HG03342 (cell line): ENCODE results near the gene CNN3.

Source experiments
- ATAC-seq: cut with Tn5 transposase; IDR thresholded peaks from one replicate; pipeline ENCODE4 v1.9.1; 2021; ENCODE audit warnings: mild to moderate bottlenecking, moderate library complexity; ENCODE audit not compliant: unreplicated experiment

Gene CNN3

DNA sequence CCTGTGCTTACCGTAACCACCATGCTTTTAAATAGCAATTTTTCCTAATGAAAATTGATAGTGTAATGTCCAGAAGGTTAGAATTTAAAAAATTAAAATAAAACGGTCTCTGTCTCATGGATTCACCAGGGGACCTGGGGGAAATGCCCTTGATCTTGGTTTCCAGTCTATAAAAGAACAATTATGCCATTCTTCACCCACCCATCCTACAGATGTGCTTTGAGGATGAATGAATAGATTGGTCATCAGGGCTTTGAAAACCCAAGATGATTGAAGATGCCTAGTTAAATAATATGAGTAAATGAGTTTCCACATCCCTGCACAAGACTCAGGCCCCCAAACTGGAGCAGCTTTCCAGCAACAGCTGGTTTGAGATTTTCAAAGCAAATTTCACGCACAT lies 38.7 kb downstream of the CNN3 start:
- ATAC-seq, result no peak

DNA sequence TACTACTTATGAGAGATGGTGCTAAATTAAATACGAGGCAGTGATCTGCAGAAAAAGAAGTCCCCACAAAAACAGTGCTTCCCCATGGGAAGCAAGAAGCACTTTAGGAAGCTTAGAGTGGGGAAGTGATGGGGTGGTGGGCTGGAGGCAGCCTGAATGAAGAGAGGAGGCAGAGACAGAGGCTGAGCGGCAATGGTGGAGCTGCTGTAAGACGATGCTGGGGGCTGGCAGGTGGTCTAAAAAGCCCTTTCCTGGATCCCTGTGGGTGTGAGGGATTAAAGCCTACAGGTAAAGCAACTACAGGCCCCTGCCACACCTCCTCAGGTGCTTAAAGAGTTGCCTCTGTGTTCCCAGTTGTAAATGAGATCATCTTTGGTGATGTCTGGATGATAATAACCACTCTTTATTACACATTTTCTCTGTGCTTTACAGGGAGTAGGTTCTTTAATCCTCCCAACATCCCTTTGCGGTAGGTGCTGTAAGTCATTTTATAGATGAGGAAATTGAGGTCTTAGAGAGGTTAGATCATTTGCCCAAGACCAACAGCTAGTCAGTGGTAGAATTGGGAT lies 39.2 kb downstream of the CNN3 start:
- no peak for ATAC-seq

DNA sequence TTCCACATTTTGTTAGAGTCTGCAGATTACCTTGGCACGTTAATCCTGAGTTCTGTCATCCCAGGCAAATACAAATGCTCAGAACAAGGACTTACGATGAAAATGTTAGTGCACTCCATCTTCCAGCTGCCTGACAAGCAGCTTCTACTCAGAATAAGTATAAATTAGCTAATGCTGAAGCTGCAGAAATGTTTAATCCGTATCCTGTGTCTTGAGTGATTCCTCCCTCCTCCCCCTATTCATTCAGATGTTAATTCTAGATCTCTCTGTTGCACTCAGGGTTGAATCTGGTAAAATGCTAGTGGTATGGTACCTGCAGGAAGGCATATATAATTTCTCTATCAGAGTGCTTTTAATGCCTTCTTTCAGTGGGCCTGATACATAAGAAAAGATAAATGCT lies 39.8 kb downstream of the CNN3 start:
- no peak for ATAC-seq

DNA sequence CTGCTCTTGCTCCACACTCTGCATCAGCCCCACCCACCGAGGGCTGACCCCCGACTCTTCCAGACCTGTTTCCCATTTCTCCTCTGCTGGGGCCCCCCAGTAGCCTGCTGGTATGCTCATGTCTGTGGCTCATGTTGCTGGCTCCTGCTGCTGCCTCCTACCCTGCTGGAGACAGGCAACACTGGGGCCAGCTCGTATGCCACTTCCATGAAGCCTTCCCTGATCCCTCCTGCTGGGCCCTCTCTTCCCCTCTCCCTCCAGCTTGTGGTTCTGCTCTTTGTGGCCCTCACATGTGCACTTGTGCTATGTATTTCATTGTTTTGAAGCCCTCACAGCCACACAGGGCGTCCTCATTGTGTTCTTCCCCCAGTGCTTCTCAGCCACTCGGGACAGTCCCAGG lies 40.5 kb downstream of the CNN3 start:
- no peak for ATAC-seq

DNA sequence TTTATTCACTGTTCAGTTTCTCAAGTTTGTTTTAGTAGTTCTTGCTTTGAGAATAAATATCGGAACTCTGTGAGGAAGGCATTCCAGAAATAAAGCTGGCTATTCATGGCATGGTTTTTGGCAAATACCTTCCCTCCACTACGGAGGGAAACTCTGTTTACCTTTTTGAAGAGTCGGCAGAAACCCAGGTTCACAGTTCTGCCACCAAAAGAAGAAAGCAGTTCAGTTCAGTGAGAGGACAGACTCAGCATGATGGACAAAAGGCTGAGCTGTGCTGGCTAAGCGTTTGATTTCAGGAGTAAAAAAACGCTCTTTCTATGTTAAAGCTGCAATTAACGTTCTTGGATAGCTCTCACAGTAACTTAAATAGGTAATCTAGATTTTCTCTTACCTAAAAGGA lies 42.4 kb downstream of the CNN3 start:
- no peak for ATAC-seq

DNA sequence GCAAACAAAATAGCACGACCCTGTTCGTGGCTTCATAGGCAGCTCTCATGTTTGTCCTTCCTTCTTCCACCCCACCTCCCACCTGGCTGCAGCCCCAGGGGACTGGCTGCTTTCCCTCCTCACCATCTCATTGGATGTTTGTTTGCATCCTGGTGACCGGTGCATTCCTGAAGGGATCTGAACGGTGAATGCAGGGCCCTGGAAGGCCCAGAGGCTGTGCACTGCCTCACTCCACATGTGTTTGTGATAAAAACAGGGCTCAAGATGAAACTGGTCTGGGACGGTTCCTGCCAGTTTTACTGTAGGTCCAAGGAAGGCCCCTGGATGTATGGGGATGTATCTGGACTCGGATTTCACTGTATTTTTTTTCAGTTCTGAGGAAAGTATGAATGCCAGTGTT lies 42.8 kb downstream of the CNN3 start:
- ATAC-seq, result no peak

DNA sequence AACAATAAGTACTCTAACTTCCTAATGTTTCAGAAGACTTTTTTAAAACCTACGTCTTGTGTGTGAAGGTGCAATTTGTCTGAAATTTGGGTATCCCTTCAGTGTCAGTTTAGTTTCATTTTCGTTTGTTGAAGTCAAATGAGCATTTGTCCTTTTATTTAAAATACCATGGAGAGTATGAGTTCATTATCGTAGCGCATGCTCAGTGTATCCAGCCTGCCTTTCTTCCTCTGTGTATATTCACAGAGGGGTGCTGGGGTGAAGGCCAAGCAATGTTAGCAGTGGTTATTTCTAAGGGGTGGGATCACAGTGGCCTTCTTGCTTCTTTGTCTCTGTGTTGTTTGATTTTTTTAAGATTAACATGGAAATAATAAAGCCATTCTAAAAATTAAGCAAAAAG lies 43.2 kb downstream of the CNN3 start:
- no peak for ATAC-seq

DNA sequence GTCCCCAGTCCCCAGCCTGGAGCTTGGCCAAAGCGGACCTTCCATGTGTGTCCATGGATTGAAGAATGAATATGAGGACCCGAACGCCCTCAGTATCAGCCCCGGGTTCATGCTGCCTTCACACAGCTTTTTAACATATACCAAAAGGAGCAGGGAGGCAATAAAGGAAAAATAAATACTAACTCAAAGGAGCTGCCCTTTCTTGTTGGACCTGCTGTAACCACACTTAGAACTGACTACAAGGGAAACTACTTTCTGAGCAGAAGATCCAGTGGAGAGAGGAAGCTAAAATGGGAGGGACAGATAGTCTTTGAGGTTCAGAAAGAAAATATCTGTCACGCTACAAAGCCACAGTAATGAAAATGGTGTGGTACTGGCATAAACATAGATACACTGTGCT lies 48.6 kb downstream of the CNN3 start:
- ATAC-seq, result no peak

DNA sequence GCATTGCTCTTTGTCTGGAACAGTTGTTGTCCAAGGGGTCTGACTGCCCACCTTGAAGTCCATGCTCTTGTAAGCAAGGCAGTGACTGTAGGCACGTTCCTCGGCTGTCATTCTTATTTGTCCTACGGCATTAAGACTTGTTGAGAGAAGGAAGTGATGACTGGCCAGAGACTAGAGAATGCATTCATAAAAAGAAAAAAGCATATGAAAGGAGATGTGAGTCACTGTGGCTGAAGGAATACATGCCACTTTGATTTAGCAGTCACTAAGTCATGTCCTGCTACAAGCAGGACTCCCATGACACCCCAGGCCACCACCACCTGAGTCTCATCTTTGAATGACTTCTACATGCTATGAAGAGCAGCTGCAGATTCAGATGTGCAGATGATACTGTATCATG lies 50.5 kb downstream of the CNN3 start:
- no peak for ATAC-seq

DNA sequence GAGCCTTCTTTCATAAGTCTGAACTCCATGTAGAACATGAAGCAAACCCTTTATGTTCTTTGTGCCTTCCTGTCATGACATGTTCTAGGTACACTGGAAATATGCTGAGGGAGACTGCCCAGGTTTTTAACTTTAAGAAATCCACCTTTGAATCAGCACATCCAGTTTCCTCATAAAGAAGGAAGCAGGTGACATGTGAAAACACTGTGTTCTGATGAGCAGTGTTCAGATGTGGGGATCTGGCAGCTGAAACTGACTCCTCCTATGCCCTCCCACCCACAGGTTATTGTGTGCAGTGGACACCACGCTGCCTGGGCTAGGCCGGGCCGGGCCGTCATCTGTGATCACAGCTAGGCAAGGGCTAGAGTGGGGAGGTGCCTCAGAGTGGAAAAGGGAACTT lies 51.1 kb downstream of the CNN3 start:
- ATAC-seq, result no peak

DNA sequence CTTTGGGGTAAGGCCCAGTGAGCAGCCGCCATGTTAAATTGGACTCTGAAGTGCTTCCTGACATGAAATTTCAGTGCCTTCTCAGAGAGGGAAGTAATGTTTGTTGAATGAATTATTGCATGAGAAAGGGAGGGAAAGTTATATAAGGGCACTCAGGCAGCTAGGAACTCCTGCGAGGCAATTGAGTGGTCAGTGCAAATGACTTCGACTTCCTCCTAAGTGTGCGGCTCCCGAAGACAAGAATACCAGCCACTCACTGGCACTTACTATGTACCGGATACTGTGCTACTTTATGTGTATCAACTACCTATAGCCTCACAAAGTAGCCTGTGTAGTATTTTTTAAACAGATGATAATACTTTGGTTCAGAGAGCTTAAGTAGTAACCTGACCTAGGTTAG lies 52.5 kb downstream of the CNN3 start:
- no peak for ATAC-seq

DNA sequence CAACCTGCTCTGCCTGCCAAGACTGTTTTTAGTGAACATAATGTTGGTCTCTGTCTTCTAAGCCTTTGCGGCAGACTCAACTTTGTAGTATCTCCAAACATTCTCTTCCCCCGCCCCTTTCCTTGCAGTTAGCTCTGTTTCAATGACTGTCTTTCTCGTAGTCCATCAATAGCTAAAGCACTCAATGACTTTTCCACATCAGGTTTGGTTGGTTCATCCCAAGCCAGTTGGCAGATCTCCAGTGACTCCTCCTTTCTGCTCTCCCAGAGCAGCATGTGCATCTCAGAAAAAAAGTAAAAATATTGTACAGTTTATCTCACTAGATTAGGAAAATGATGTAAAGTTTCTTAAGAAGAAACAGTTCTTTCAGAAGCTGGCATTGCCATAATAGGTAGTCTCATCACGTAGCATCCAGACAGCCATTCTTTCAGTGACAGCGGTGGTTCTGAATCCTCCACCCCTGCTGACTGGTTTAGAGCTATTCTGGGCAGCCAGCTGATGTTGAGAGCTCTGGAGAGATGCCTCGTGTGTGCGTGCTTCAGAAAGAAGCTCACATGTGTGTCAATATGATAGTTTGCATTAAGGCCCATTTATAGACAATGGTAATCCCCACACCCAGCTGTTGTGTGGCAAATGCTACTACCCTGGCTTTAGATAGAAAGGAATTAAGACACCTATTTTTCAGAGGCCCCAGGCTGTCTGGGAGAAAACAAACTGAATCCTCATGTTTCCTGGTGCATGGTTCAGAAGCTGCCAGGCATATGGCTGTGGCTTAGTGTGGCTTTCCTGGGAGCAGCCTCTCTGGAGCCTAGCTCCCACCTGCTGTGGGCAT lies 53.2 kb downstream of the CNN3 start:
- ATAC-seq, result no peak

DNA sequence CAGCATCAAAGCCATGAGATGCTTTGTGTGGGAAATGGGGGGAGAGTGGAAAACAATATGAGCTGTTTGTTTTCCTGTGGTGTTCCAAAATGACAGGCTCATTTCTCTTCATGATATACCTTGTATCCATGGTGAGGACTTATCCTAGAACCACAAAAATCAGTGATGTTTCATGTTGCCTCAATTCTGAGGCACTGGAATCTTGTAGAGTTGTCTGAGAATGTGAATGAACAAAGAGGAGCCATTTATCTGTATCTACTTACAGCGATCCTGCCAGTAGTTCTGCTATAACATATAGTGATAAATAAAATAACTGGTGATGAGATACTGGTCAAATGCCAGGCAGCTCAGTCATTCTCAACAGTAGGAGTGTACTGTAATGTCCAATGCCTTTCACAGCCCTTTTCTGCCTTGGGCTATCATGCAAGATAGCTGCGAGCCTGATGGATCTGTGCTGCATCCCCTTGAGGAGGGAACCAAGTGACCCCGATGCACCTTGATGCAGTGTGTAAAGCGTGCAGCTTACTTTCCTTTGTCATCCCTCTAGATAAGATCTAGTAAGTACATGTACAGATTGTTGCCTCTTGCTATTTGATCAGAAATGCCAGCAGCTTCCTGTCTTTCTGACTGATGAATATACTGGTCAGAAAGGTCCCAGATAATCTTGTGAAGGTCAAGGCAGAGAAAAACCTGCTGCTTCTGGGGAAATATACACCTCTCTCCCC lies 54.0 kb downstream of the CNN3 start:
- ATAC-seq, result no peak

DNA sequence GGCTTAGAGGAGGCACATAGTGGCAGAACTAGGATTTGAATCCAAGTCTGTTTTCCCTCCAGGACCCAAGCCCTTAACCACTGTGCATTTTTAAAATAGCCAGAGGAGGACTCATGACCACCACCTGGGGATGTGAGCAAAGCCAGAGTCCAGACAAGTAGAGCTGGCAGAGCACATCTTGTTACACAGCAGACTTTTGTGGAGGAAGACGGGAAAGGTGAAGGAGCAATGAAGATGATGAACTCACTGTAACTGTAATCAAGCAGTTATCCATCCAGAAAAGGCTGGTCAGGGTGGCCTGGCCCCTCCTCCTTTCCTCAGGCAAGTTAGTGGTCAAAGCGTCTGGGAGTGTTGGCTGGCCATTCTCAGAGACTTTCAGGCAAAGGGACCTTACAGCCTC lies 55.9 kb downstream of the CNN3 start:
- ATAC-seq, result no peak

DNA sequence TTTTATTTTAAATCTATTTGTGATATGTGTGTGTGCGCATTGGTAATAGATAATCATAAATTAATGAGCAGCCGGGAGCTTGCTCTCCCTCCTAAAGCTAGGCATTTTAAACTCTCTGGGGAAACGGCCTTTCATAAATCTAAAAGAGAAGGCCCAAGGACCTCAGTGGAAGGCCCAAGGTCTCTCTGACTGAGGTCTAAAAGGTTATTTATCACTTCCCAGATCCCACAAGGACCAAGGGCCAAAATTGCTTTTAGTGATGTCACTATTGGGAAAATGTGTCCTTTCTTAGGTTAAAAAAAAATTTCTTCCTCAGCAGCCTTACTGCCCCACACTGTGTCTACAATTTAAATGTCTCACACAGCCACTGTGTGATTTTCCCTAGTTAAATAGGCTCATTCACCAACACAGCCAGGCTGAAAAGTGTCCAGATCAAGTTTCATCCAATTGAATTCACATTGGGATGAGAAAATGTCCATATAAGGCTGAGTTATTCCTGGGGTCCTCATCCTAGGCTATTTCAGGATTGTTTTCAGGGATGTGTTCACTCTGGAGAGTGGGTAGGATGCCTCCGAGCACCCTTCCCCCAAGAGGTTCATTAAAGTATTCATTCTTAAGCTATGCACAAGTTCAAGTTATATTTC lies 60.6 kb downstream of the CNN3 start:
- no peak for ATAC-seq

DNA sequence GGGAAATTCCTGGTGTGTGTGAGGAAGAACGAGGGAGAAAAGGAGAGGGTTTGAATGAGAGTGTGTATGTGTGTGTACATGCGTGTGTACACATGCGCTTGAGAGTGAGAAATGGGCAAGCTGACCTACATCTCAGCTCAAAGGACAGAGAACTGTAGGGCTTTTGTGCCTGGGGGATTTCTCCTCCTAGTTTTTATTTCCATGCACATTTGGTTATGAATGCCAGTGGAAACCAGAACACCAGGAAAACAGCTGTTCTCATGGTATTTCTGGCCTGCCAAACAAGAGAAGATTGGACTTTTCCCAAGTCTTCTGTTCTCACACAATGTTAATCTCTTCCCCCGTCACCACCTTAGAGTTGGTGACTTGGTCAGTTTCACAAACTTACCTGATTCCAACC lies 61.5 kb downstream of the CNN3 start:
- no peak for ATAC-seq

DNA sequence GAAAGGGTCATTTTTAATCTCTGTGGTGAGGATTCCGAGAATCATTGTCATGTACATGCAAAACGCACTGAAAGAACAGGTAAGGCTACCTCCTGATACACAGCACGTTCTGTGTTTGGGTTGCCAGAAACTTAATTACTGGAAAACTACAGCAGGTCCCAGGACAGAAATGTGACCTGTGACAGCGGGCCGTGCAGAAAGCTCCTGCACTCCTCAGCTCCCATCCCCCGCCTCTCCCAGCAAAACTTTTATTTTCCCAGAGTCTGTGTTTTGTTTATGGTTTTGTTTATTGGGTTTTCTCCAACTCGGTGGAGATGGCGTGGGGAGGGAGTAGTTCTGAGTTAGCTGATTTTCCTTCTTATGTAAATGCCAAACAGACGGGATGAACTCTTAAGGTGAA lies 62.1 kb downstream of the CNN3 start:
- ATAC-seq, result no peak

DNA sequence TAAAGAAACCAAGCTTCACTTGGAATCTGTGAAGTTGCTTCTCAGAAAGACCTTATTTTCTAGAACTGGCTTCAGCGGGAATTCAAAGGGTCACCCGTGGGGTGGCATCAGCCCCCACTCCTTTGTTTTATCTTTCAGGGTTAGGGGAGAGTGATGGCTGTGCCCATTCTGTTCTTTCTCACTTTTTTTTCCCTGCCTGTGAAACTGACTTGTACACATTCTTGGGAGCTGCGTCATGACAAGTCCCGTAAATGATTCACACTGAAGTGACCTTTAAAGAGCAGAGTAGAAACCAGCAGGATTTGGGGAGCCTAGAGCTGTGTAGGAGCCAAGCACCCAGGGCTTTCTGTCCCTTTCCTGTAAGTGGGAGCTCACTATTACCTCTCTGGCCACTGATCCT lies 63.0 kb downstream of the CNN3 start:
- ATAC-seq, result no peak

DNA sequence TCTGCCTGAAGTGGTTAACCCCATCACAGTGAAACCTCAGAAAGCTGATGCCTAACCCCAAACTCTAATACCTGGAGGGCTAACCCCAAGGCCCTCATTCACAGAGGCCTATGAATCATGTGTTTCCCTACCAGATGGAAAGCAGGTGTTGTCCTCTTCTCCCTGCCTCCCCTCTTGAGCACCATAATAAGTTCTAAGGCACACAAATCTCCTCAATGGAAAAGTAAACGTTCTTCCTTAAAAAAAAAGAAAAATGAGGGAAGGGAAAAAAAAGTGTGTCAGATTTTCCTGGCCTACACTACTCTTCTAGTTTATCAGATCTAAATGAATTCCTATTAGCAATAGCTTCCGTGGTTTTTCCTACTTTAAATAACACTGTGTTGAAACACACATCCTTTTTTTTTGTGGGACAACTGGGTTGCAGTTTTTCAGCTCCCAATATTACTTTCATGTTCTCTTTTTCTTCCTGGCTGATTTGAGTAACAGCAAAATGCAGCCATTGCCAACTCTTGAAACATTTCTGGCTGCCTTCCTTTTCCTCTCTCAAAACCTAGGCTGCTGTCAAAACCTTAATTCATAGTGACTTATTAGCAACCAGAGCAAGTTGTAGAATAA lies 63.5 kb downstream of the CNN3 start:
- no peak for ATAC-seq

DNA sequence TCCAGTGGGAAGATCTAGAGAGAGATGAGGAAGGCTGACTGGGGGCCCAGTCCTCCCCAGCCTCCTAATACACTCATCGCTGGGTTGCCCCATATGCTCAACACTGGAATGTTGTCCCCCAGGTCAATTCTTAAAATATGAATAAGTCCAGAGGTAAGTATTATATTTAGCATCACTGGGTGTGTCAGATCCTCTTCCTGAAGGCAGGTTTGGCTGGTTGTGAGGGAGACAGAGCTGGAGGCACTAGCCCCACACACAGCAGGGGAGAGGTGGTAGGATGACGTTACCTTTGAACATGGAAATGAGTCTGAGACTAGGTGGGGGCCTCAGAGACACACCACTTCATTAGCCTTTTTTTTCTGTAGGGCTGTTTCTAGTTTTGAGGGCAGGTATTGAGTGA lies 64.2 kb downstream of the CNN3 start:
- ATAC-seq, result no peak

DNA sequence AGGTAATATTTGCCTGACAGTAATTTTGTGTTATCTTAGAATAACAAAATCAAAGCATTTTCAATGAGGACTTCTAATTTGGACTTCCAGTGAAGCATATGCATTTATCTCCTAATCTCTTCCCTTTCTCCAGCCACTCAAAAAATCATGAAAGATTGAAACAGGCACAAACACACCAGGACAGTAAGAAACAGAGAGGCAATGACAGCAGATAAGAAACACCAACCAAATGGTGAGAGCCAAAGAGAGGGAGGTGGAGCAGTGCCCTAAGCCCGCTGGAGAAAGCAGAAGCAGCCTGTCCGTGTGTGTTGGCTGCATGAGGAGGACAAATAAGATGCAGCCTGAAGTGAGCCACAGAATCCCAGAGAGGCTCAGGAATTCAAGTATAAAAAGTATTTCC lies 67.7 kb downstream of the CNN3 start:
- ATAC-seq, result no peak
